Measurements from ENCODE around the gene FGGY. TPM values are rescaled to one million over a fixed set of nuclear protein-coding genes. Genes with fewer than 3 reads are reported as not detected.

The FGGY gene
- total RNA-seq, 4 donors from 2014 or later, result 12.4 to 17.5 (median 16.1) TPM

DNA sequence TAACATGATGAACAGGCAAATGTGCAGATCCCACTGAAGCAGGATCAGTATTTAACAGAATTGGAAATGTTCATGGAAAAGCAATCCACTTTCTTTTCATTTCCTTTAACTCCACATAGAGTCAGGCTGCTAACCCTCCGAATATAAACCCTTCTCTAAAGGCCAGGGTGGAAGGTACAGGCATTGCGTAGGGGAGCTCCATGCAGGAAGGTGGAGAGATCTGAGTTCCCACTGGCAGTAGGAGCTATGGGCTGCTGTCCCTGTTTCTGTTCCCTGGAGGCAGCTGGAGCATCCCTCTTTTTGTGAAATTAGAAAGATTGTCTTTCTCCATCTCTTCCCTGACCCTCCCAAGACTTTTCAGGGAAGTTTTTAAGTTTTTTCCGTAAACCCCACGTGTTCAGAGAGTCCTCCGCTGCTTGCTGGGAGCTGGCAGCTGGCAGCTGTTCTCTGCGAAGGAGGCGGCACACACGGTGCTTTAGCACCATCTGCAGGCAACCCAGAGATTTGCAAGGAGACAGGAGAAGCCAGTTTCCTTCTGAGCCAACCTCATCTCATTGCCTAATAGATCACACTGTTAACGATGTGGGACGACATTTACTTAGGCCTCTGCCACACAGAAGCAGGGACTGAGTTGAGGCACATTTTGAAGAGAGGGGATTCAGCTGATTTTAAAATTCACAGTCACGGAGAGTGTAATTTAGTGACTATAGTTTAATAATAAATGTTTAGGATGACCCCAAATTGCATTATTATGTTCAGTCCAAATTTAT is 462.4 kb downstream of the FGGY start:
- TF ChIP-seq, protein P1, sequence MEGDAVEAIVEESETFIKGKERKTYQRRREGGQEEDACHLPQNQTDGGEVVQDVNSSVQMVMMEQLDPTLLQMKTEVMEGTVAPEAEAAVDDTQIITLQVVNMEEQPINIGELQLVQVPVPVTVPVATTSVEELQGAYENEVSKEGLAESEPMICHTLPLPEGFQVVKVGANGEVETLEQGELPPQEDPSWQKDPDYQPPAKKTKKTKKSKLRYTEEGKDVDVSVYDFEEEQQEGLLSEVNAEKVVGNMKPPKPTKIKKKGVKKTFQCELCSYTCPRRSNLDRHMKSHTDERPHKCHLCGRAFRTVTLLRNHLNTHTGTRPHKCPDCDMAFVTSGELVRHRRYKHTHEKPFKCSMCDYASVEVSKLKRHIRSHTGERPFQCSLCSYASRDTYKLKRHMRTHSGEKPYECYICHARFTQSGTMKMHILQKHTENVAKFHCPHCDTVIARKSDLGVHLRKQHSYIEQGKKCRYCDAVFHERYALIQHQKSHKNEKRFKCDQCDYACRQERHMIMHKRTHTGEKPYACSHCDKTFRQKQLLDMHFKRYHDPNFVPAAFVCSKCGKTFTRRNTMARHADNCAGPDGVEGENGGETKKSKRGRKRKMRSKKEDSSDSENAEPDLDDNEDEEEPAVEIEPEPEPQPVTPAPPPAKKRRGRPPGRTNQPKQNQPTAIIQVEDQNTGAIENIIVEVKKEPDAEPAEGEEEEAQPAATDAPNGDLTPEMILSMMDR (IDR thresholded peaks at IDR 0.05), result peak; percentile 90 to 96
- peak in 2 of 3 donors; percentile 60 to 64 for TF ChIP-seq POLR2AphosphoS5 (IDR thresholded peaks at IDR 0.05)
- TF ChIP-seq EP300 (IDR thresholded peaks at IDR 0.05), result no peak
- H3K36me3 ChIP-seq, result no peaks in the 10 kb centered on the region
- peaks cover 35% of the 10 kb centered on the region for H3K4me1 ChIP-seq
- H3K27ac ChIP-seq, result peak overlapping the region; percentile 54
- no peaks in the 10 kb centered on the region for H3K9me3 ChIP-seq
- 4% methylated on average over 11 of the region's 11 CpGs for WGBS
- H3K27me3 ChIP-seq, result no peaks in the 10 kb centered on the region
- H3K4me3 ChIP-seq, result peak overlapping the region; percentile 13
- peak; percentile 83 for DNase-seq (ENCODE audit: low spot score in 2 of 2)

DNA sequence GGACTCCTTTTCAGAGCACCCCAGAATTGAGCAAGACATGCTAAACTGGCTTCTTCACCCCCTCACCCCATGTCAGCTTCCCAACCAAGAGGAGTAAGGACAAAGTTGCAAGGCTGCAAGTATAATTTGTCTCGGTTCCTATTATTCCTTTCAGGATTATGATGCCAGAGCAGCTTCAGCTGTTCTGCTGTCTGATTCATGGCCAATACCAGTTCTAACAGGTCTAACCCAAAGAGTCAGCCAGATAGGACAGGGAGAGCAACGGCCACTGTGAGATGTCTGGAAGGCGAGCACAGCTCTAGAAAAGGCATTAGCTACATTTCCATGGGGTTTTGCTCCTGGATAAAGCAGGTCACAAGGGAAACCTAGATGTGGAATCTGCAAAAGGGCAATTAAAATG is 464.5 kb downstream of the FGGY start:
- WGBS, result 58% methylated on average over 3 of the region's 3 CpGs
- Histone ChIP-seq H3K27ac (no peak overlapping the region), H3K36me3 (no peaks in the 10 kb centered on the region), H3K27me3 (no peaks in the 10 kb centered on the region), H3K9me3 (no peaks in the 10 kb centered on the region), H3K4me3 (no peak overlapping the region), H3K4me1 (peaks cover 53% of the 10 kb centered on the region)
- DNase-seq (ENCODE audit: low spot score in 2 of 2), result no peak
- no peak for TF ChIP-seq POLR2AphosphoS5 (IDR thresholded peaks at IDR 0.05)
- TF ChIP-seq, protein P1 (IDR thresholded peaks at IDR 0.05), result no peak
- no peak for TF ChIP-seq EP300 (IDR thresholded peaks at IDR 0.05)

DNA sequence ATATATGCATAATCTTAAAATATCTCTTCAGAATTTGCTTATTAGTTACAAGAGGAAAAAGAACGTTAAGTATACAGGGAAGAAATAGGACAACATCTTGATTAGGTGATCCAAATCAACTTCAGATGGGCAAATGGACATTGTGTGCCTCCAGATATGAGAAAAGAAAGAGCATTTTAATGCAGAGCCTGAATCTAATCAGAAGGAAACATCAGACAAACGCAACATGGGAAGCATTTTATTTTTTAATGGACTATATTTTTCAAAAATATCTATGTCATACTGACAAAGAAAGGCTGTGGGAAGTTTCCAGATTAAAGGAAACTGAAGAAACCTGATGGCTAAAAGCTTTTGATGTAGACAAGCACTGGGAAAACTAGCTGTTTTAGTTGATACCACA is 466.5 kb downstream of the FGGY start:
- H3K4me1 ChIP-seq, result peaks cover 60% of the 10 kb centered on the region
- H3K9me3 ChIP-seq, result no peaks in the 10 kb centered on the region
- no peak overlapping the region for H3K27ac ChIP-seq
- H3K4me3 ChIP-seq, result no peak overlapping the region
- 69% methylated on average over 2 of the region's 2 CpGs for WGBS
- no peak for DNase-seq (ENCODE audit: low spot score in 2 of 2)
- no peaks in the 10 kb centered on the region for H3K27me3 ChIP-seq
- H3K36me3 ChIP-seq, result no peaks in the 10 kb centered on the region
- TF ChIP-seq EP300 (IDR thresholded peaks at IDR 0.05) (no peak), POLR2AphosphoS5 (IDR thresholded peaks at IDR 0.05) (no peak), POLR2A (IDR thresholded peaks at IDR 0.05) (no peak)
- TF ChIP-seq, protein P1 (IDR thresholded peaks at IDR 0.05), result no peak

DNA sequence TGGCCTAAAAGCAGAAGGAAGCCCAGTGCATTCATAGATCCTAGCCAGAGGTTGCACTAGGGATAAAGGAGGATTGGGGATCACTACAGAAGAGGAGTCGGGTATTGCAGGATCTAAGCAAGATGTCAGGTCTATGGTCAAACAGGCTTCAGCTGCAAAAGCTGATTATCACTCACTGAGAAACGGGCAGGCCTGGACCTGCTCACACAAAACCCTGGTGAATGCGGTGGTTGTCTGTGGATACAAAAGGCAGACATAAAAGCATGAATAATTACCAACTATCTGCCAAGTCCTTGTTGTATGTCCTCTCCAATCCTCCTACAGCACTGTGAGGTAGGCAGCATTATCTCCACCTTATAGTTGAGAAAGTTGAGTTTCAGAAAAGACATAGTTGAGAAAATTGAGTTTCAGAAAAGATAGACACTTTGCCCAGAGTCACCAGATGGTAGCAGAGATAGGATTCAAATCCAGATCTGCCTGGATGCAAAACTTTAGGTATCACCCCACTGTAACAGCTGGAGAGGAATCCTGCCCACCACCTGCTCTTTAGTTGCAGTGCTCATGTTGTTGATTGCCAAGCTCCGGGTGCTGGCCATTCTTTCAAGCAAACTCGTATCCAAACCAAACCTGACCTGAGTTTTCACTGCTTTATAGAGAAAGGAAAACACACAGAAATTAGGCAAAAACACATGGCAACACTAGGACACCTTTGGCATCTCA is 468.3 kb downstream of the FGGY start:
- DNase-seq (ENCODE audit: low spot score in 2 of 2), result no peak
- Histone ChIP-seq H3K4me3 (no peak overlapping the region), H3K9me3 (no peaks in the 10 kb centered on the region), H3K27me3 (no peaks in the 10 kb centered on the region), H3K4me1 (peaks cover 48% of the 10 kb centered on the region), H3K27ac (peak overlapping the region; percentile 66), H3K36me3 (no peaks in the 10 kb centered on the region)
- 59% methylated on average over 5 of the region's 5 CpGs for WGBS
- TF ChIP-seq EP300 (IDR thresholded peaks at IDR 0.05) (no peak), POLR2A (IDR thresholded peaks at IDR 0.05) (no peak), POLR2AphosphoS5 (IDR thresholded peaks at IDR 0.05) (no peak)
- TF ChIP-seq, protein P1 (IDR thresholded peaks at IDR 0.05), result no peak

DNA sequence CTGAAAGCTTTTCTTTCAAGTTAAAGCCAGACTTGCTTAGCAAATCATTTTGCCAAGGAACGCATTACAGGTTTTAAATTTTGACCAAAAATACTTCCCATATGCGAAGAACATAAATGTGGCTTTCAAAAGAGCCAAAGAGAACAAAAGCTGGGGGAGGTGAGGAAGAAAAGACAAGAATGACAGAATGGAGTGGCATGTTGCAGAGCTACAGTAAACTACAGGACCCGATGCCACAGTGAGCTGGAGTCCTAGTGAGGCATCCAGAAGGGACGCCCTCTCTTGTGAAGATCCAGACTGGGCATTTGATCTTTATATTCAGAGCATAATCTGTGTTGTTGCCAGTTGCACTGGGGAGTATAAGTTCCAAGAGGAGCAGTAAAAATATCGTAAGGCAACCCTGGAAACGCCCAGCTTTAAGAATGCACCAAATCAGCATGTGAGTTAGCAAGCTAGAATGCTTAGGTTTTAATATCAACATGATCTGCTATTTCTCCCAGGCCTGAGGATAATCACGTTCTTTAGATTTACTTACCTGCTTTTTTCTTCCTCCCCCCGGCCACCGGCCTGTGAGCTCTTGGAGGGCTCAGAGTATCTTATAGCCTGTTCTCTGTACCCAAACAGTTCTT is 469.4 kb downstream of the FGGY start:
- H3K4me3 ChIP-seq, result no peak overlapping the region
- H3K9me3 ChIP-seq, result no peaks in the 10 kb centered on the region
- H3K36me3 ChIP-seq, result no peaks in the 10 kb centered on the region
- TF ChIP-seq EP300 (IDR thresholded peaks at IDR 0.05) (no peak), POLR2AphosphoS5 (IDR thresholded peaks at IDR 0.05) (no peak), POLR2A (IDR thresholded peaks at IDR 0.05) (no peak)
- TF ChIP-seq, protein P1 (IDR thresholded peaks at IDR 0.05), result no peak
- no peaks in the 10 kb centered on the region for H3K27me3 ChIP-seq
- WGBS, result 46% methylated on average over 9 of the region's 9 CpGs
- no peak for DNase-seq (ENCODE audit: low spot score in 2 of 2)
- peaks cover 44% of the 10 kb centered on the region for H3K4me1 ChIP-seq
- H3K27ac ChIP-seq, result peak overlapping the region; percentile 66
